OCI-LY3 (cell line): Measurements from ENCODE around the gene ABL1.

ENCODE experiments used
- H2AFZ ChIP-seq: fragments of 200-600, 300-600 bp; shearing (Covaris generic); 2 replicates; pipeline ENCODE4 v1.6.0; 2014; ENCODE audit warnings: antibody characterized with exemption, low read depth, low read length
- H3K27ac ChIP-seq: fragments of 200-600, 300-600 bp; sonication (generic); 2 replicates; pipeline ENCODE4 v1.5.1; 2014; ENCODE audit warnings: mild to moderate bottlenecking, low read length, moderate library complexity, mixed read lengths
- H3K27me3 ChIP-seq: fragments of 200-600, 300-600 bp; sonication (generic); 2 replicates; pipeline ENCODE4 v1.6.1; 2014; ENCODE audit warnings: low read depth, low read length, mixed read lengths
- H3K36me3 ChIP-seq: fragments of 200-600, 300-600 bp; sonication (generic); replicated peaks from 2 replicates; pipeline ENCODE3; 2014; ENCODE audit warnings: low read depth, low read length, mixed read lengths
- H3K4me1 ChIP-seq: fragments of 300-600, 200-600 bp; sonication (generic); 2 replicates; pipeline ENCODE4 v1.6.1; 2014; ENCODE audit warnings: low read length, mixed read lengths
- H3K4me2 ChIP-seq: fragments of 200-600, 300-600 bp; sonication (generic); 2 replicates; pipeline ENCODE4 v1.6.1; 2014; ENCODE audit warnings: low read length, mixed read lengths
- H3K4me3 ChIP-seq: fragments of 300-600, 200-600 bp; sonication (generic); 2 replicates; pipeline ENCODE4 v1.5.1; 2014; ENCODE audit warnings: antibody characterized with exemption, mild to moderate bottlenecking, low read length, moderate library complexity
- H3K79me2 ChIP-seq: fragments of 300-600, 200-600 bp; shearing (Covaris generic); 2 replicates; pipeline ENCODE4 v1.6.1; 2014; ENCODE audit warnings: mild to moderate bottlenecking, low read length, mixed read lengths
- H3K9ac ChIP-seq: fragments of 300-600, 200-600 bp; shearing (Covaris generic); 2 replicates; pipeline ENCODE4 v1.6.0; 2014; ENCODE audit warnings: mild to moderate bottlenecking, low read length, moderate library complexity
- H3K9me3 ChIP-seq: fragments of 200-600, 300-600 bp; shearing (Covaris generic); 2 replicates; pipeline ENCODE4 v1.6.1; 2014; ENCODE audit warnings: low read length, mixed read lengths; ENCODE audit not compliant: insufficient read depth
- H4K20me1 ChIP-seq: fragments of 200-600, 300-600 bp; sonication (generic); 2 replicates; pipeline ENCODE4 v1.6.1; 2016; ENCODE audit warnings: low read length, mixed read lengths; ENCODE audit not compliant: insufficient read depth
- CTCF ChIP-seq: fragments of 200-600, 300-600 bp; sonication (generic); IDR thresholded peaks from 2 replicates; pipeline ENCODE4 v1.5.1; 2014; ENCODE audit warnings: antibody characterized with exemption, low read length, low read depth
- EZH2phosphoT487 ChIP-seq: fragments of 200-600 bp; shearing (Covaris generic); IDR thresholded peaks from 2 replicates; pipeline ENCODE4 v1.6.1; 2018; ENCODE audit warnings: antibody characterized with exemption, mixed run types, low read depth

Gene ABL1

GRCh38 chr9:130837643-130838042 lies 2.6 kb downstream of the ABL1 start:
- H3K79me2 ChIP-seq = peaks cover 93% of the 10 kb centered on the region

GRCh38 chr9:130839132-130840111 lies 4.4 kb downstream of the ABL1 start:
- TF ChIP-seq CTCF (no peak), EZH2phosphoT487 (no peak)
- H3K27ac ChIP-seq = no peak overlapping the region
- H3K79me2 ChIP-seq = peaks cover 97% of the 10 kb centered on the region
- H3K4me3 ChIP-seq = no peak overlapping the region
- H2AFZ ChIP-seq = no peak overlapping the region
- no peak overlapping the region for H3K9ac ChIP-seq
- no peaks in the 10 kb centered on the region for H3K27me3 ChIP-seq
- no peak overlapping the region for H3K4me2 ChIP-seq
- H4K20me1 ChIP-seq = peaks cover 55% of the 10 kb centered on the region
- peaks cover 14% of the 10 kb centered on the region for H3K4me1 ChIP-seq
- no peaks in the 10 kb centered on the region for H3K9me3 ChIP-seq
- peaks cover 5% of the 10 kb centered on the region for H3K36me3 ChIP-seq

More at GRCh38 chr9:130837643-130838042, 2.6 kb downstream of the ABL1 start:
- Histone ChIP-seq H3K9me3 (no peaks in the 10 kb centered on the region), H3K27me3 (no peaks in the 10 kb centered on the region), H2AFZ (no peak overlapping the region), H3K4me3 (no peak overlapping the region), H3K27ac (no peak overlapping the region), H3K36me3 (peaks cover 5% of the 10 kb centered on the region), H3K4me2 (no peak overlapping the region), H4K20me1 (peaks cover 38% of the 10 kb centered on the region), H3K4me1 (peaks cover 23% of the 10 kb centered on the region), H3K9ac (no peak overlapping the region)
- TF ChIP-seq CTCF (no peak), EZH2phosphoT487 (no peak)

GRCh38 chr9:130842545-130842944 lies 7.5 kb downstream of the ABL1 start:
- no peak for TF ChIP-seq EZH2phosphoT487
- TF ChIP-seq CTCF = no peak
- Histone ChIP-seq H4K20me1 (peaks cover 54% of the 10 kb centered on the region), H3K9ac (no peak overlapping the region), H3K4me2 (no peak overlapping the region), H2AFZ (no peak overlapping the region), H3K79me2 (peaks cover 96% of the 10 kb centered on the region), H3K9me3 (no peaks in the 10 kb centered on the region), H3K4me3 (no peak overlapping the region), H3K27me3 (no peaks in the 10 kb centered on the region), H3K36me3 (peaks cover 2% of the 10 kb centered on the region), H3K4me1 (no peaks in the 10 kb centered on the region), H3K27ac (no peak overlapping the region)

DNA sequence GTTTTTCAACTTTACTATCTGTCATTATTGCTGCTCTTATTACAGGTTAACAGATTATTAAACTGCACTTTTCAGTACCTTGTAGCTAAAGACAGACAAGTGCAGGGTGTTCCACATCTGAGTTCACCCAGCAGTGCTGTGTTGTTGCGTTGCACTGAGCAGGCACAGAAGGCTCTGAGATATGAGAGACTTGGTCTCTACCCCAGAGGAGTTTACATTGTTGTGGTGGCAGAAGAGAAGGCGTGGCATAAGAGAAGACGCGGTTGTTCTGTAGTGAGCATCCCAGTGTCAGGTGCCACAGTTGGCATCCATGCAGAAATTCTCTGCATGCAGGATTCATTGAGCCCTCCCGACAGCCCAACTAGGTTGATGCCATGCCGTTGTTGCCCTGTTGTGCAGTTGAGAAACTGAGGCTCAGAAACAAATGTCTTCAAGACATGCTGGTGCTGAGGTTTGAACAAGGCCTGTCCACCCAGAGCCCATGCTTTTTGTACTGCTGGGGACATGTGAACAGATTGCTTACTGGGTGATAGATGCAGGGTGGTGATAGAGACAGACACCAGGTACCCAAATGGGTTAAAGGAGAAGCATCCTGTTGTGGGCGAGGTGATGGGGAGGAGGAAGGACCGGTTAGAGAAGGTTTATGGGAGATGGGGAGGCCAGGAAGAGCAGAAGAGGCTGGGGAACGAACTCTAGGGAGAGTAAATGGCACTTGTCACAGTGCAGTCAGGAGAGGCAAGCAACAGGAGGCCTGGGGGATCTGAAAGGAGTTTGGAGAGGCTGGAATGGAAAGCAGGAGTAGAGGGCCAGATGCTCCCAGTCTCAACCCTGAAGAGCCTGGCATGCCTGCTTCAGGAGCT lies 8.2 kb downstream of the ABL1 start:
- Histone ChIP-seq H3K4me1 (no peaks in the 10 kb centered on the region), H3K79me2 (peaks cover 94% of the 10 kb centered on the region), H3K27me3 (no peaks in the 10 kb centered on the region)

More for the DNA sequence above, 8.2 kb downstream of the ABL1 start:
- Histone ChIP-seq H3K36me3 (peaks cover 2% of the 10 kb centered on the region), H3K9ac (no peak overlapping the region), H3K4me3 (no peak overlapping the region), H3K27ac (no peak overlapping the region), H4K20me1 (peaks cover 50% of the 10 kb centered on the region), H3K4me2 (no peak overlapping the region), H2AFZ (no peak overlapping the region), H3K9me3 (no peaks in the 10 kb centered on the region)
- TF ChIP-seq EZH2phosphoT487 (no peak), CTCF (no peak)
